ENCODE results near the gene SPTLC2. TPM values are rescaled to one million over a fixed set of nuclear protein-coding genes. Genes with fewer than 3 reads are reported as not detected.
A peak's percentile ranks its signal among the peaks of the same experiment; 100 is the strongest.

SPTLC2 gene
- total RNA-seq, 3 donors from 2014 or later (not counting 1 experiment from before 2014, with no cell fraction given) = 35.2 to 58.6 (median 50.4) TPM

DNA sequence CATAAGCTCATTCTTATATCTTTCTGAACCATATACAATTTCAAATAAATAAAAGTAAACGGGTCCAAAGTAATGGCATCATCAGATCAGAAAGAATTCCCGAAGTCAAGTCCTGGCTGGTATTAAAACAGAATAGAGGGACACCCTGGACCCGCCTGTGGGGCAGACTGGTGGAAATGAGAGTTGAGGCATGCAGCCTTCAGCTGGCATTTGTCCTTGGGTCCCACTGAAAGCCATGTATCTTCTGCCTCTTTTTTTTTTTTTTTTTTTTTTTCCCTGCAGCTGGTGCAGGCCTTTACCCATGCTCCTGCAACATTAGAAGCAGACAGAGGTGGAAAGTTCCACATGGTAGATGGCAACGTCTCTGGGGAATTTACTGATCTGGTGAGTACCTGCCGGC lies 148.6 kb downstream of the SPTLC2 start:
- H3K27me3 ChIP-seq (ENCODE audit: control insufficient read depth, insufficient read depth, low read length) = no peaks in the 10 kb centered on the region
- TF ChIP-seq, protein P1, sequence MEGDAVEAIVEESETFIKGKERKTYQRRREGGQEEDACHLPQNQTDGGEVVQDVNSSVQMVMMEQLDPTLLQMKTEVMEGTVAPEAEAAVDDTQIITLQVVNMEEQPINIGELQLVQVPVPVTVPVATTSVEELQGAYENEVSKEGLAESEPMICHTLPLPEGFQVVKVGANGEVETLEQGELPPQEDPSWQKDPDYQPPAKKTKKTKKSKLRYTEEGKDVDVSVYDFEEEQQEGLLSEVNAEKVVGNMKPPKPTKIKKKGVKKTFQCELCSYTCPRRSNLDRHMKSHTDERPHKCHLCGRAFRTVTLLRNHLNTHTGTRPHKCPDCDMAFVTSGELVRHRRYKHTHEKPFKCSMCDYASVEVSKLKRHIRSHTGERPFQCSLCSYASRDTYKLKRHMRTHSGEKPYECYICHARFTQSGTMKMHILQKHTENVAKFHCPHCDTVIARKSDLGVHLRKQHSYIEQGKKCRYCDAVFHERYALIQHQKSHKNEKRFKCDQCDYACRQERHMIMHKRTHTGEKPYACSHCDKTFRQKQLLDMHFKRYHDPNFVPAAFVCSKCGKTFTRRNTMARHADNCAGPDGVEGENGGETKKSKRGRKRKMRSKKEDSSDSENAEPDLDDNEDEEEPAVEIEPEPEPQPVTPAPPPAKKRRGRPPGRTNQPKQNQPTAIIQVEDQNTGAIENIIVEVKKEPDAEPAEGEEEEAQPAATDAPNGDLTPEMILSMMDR (IDR thresholded peaks at IDR 0.05) = no peak
- no peaks in the 10 kb centered on the region for H3K9me3 ChIP-seq (ENCODE audit: control insufficient read depth, insufficient read depth, low read length)
- H3K36me3 Mint-ChIP-seq = peaks cover 11% of the 10 kb centered on the region
- peaks cover 61% of the 10 kb centered on the region for H3K36me3 ChIP-seq (ENCODE audit: control insufficient read depth, insufficient read depth, low read length)
- H3K9me3 Mint-ChIP-seq = no peaks in the 10 kb centered on the region
- intact Hi-C loops (cut with micrococcal nuclease) = no loop called here
- 93% methylated on average over 5 of the region's 5 CpGs for WGBS (ENCODE audit: insufficient coverage)
- DNase-seq (no peak), ATAC-seq (no peak)
- H3K4me3 ChIP-seq (ENCODE audit: low read length) = no peak overlapping the region
- H3K4me1 ChIP-seq (ENCODE audit: control insufficient read depth, insufficient read depth, low read length) = no peaks in the 10 kb centered on the region
- no peak overlapping the region for H3K27ac ChIP-seq (ENCODE audit: low read length)
- no peaks in the 10 kb centered on the region for H3K4me1 Mint-ChIP-seq
- no peak overlapping the region for H3K27ac Mint-ChIP-seq
- no peaks in the 10 kb centered on the region for H3K27me3 Mint-ChIP-seq (ENCODE audit: low read depth in 2 of 2)
- no peak overlapping the region for H3K4me3 Mint-ChIP-seq

DNA sequence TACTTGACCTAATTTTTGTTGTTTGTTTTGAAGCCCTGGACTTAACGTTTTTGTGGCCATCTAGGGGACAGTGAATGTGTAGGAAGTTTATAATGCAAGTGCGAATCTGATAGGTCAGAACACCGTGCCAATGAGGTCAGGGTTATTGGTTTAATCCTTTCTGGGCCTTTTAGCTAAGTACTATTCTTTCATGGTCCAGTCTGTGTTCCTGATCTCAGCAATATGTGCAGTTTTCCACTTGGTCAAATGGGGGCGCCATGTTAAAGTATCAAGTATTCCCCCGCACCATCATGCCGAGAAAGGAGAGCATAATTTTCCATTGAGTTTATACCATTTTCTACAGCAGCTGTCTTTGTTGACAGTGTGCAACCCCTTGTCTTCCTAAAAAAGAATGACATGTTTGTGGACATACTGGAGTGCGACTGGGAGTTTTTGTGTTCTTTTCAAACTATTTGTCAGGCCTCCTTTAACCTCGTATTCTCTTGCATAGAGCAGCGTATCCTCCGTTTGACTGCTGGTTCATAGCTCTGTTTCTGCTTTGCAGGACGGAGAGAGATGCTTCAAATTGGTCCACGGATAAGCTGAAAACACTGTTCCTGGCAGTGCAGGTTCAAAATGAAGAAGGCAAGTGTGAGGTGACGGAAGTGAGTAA lies 157.2 kb downstream of the SPTLC2 start:
- ATAC-seq (no peak), DNase-seq (peak; percentile 40 to 79)
- TF ChIP-seq, protein P1 (IDR thresholded peaks at IDR 0.05) = peak; percentile 55
- Histone ChIP-seq H3K36me3 (ENCODE audit: control insufficient read depth, insufficient read depth, low read length) (peaks cover 32% of the 10 kb centered on the region), H3K4me1 (ENCODE audit: control insufficient read depth, insufficient read depth, low read length) (peaks cover 17% of the 10 kb centered on the region), H3K27me3 (ENCODE audit: control insufficient read depth, insufficient read depth, low read length) (no peaks in the 10 kb centered on the region), H3K4me3 (ENCODE audit: low read length) (peak overlapping the region; percentile 86), H3K9me3 (ENCODE audit: control insufficient read depth, insufficient read depth, low read length) (no peaks in the 10 kb centered on the region), H3K27ac (ENCODE audit: low read length) (no peak overlapping the region)
- Mint-ChIP-seq H3K27me3 (ENCODE audit: low read depth in 2 of 2) (no peaks in the 10 kb centered on the region), H3K36me3 (peaks cover 7% of the 10 kb centered on the region), H3K4me1 (peaks cover 40 to 46% of the 10 kb centered on the region in 2 donors), H3K27ac (peak overlapping the region; percentile 99 to 100), H3K4me3 (peak overlapping the region; percentile 100), H3K9me3 (no peaks in the 10 kb centered on the region)
- intact Hi-C loops (cut with micrococcal nuclease) = loop anchor here (2.0 to 5.0 kb wide), 2 partner anchors 92 to 362 kb away; partner anchors contain the start of gene CIPC
- WGBS (ENCODE audit: insufficient coverage) = 48% methylated on average over 13 of the region's 13 CpGs

DNA sequence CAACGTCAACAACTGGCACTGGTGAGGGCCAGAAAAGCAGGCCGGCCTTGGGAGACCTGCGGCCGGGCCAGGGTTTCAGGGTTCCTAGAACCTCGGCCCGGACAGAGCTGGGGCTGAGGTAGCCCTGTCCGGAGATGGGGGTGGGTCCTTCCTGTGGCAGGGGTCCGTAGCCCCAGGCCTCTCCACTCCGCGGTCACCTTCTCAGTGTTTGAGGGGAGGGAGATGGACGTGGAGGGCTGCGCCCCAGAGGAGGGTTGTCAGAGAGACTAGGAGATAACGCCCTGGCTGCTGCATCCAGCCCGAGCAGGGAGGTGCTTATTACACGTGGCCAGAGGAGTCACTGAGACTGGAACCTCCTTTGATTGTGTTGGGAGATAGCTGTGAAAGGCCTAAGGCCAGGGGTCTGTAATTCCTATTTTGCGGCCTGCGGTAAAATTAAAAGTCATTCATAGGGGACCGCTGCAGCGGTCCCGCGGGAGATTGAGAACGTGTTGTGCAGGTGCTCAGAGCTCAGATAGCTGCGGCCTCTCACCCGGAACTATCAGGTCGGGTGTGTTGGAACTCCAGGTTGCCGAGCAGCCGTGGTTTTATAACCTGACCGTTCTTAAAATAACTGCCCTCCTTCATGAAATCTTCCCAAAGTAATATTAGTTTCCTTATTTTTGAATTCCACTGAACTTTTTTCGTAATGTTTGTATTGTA lies 158.0 kb downstream of the SPTLC2 start:
- H3K9me3 ChIP-seq (ENCODE audit: control insufficient read depth, insufficient read depth, low read length) = no peaks in the 10 kb centered on the region
- H3K27me3 Mint-ChIP-seq (ENCODE audit: low read depth in 2 of 2) = no peaks in the 10 kb centered on the region
- H3K4me1 Mint-ChIP-seq = peaks cover 40 to 50% of the 10 kb centered on the region in 2 donors
- H3K36me3 Mint-ChIP-seq = peaks cover 7% of the 10 kb centered on the region
- 0% methylated on average over 27 of the region's 29 CpGs for WGBS (ENCODE audit: insufficient coverage)
- H3K27ac ChIP-seq (ENCODE audit: low read length) = peak overlapping the region; percentile 87
- H3K36me3 ChIP-seq (ENCODE audit: control insufficient read depth, insufficient read depth, low read length) = peaks cover 26% of the 10 kb centered on the region
- intact Hi-C loops (cut with micrococcal nuclease) = loop anchor here (2.0 to 5.0 kb wide), 2 partner anchors 92 to 361 kb away; partner anchors contain the start of gene CIPC
- H3K27ac Mint-ChIP-seq = peak overlapping the region; percentile 99 to 100
- H3K4me1 ChIP-seq (ENCODE audit: control insufficient read depth, insufficient read depth, low read length) = peaks cover 17% of the 10 kb centered on the region
- DNase-seq (peak; percentile 19 to 55), ATAC-seq (peak in 1 of 3 donors; percentile 8)
- no peaks in the 10 kb centered on the region for H3K9me3 Mint-ChIP-seq
- H3K27me3 ChIP-seq (ENCODE audit: control insufficient read depth, insufficient read depth, low read length) = no peaks in the 10 kb centered on the region
- peak overlapping the region; percentile 100 for H3K4me3 Mint-ChIP-seq
- peak overlapping the region; percentile 86 for H3K4me3 ChIP-seq (ENCODE audit: low read length)
- TF ChIP-seq, protein P1 (IDR thresholded peaks at IDR 0.05) = no peak
